ENCODE measurements around the gene B3GNT2.

Gene B3GNT2

DNA sequence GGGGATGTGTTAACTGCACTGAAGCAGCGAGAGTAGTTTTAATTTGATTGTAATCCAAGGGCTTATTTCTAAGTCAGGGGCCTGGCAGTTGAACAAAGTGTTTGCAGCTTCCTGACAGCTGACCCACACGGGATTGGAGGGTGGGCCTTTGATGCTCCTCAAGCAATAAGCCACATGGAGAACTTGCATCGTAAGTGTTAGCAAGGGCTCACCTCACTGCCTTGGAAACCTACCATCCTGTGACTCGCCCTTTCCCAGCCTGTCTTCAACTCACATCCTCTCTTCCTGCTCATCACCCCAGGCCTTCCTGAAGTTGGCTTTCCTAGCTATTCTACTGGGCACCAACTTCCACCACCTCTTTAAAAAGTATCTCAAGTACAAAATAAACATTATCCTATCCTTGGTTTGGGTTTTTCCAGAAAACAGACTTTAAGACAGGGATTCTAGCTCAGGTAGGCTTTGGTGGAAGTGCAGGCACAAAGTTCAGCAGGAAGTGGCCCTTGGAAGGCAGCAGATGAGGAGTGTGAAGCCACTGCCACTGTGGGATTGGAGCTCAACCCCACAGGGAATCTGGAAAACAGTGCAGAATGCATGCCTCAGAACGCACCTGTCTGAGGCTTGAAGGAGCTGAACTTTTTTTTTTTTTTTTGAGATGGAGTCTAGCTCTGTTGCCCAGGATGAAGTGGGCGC is 31.6 kb downstream of the B3GNT2 start:
- H3K36me3 ChIP-seq (replicated peaks in 1 of 2; ENCODE audit: control insufficient read depth in 2 of 2, insufficient read depth in 2 of 2, low read length in 2 of 2) = peaks cover 10 to 11% of the 10 kb centered on the region in 2 donors
- no peaks in the 10 kb centered on the region for H3K27me3 ChIP-seq (ENCODE audit: control insufficient read depth in 3 of 3, insufficient read depth in 3 of 3, low read depth in 1 of 3, low read length in 3 of 3)
- no peak overlapping the region for H3K14ac ChIP-seq (ENCODE audit: low read length)
- no peak overlapping the region for H4K91ac ChIP-seq (ENCODE audit: low read depth, low read length, poor library complexity)
- no peak overlapping the region for H2BK5ac ChIP-seq (ENCODE audit: low read length)
- no peak overlapping the region for H3K23ac ChIP-seq (ENCODE audit: low read depth, low read length, poor library complexity)
- no peak overlapping the region for H3K27ac ChIP-seq (replicated peaks; ENCODE audit: low read length)
- H4K8ac ChIP-seq (ENCODE audit: low read depth, low read length) = no peak overlapping the region
- no peak for DNase-seq (ENCODE audit: low spot score)
- no CpG with 5 or more reads among the region's 6 CpGs for WGBS, 2 donors (ENCODE audit: extremely low coverage in 2 of 2, insufficient read length in 2 of 2, insufficient replicate concordance in 1 of 2)
- H2AFZ ChIP-seq (ENCODE audit: low read length) = no peak overlapping the region
- H3K18ac ChIP-seq (ENCODE audit: low read length) = no peak overlapping the region
- H3K4me3 ChIP-seq (ENCODE audit: low read length in 2 of 2) = no peak overlapping the region
- H2BK120ac ChIP-seq (ENCODE audit: low read depth, low read length) = no peak overlapping the region
- H3K79me1 ChIP-seq (ENCODE audit: low read depth, low read length) = peaks cover 3% of the 10 kb centered on the region
- H2BK12ac ChIP-seq (ENCODE audit: low read length) = no peak overlapping the region
- peaks cover 0 to 2% of the 10 kb centered on the region in 2 donors for H3K9me3 ChIP-seq (replicated peaks in 1 of 2; ENCODE audit: control insufficient read depth in 2 of 2, insufficient read depth in 1 of 2, low read depth in 1 of 2, low read length in 2 of 2)
- peaks cover 0 to 7% of the 10 kb centered on the region in 2 donors for H3K4me1 ChIP-seq (ENCODE audit: control insufficient read depth in 2 of 2, insufficient read depth in 1 of 2, low read depth in 1 of 2, low read length in 2 of 2)
- no peak overlapping the region for H3K4me2 ChIP-seq (ENCODE audit: insufficient read depth, low read length, poor library complexity, severe bottlenecking)
- no peak overlapping the region for H2BK15ac ChIP-seq (ENCODE audit: low read length)
- H3K4ac ChIP-seq (ENCODE audit: low read length) = no peak overlapping the region
- no peak overlapping the region for H2AK5ac ChIP-seq (ENCODE audit: low read depth, low read length)
- no peak overlapping the region for H3K9ac ChIP-seq (ENCODE audit: low read depth, low read length, poor library complexity)

DNA sequence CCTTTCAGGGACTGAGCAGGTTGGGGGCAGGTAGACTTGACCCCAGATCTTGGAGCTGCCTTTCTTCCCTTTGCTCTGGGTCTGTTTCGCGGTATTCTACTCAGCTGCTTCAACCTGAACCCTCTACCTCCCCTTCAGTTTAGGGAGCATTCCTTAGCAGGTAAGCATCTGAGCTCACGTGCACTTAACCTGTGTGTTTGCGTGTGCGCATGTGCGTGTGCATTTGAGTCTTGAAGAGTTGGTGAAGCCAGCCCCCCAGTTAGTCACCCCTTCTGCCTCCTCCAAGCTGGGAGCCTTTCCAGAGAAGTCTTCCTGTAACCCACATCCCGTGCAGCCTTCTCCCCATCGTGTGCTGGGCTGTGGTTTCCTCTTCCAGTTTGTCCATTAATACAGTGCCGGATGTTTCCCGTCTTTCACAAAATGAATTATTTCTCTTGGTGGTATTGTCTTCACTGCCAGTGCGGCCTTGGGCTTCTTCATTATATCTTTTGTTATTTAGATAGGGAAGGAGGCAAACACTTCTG is 33.2 kb downstream of the B3GNT2 start:
- Histone ChIP-seq H2BK12ac (ENCODE audit: low read length) (no peak overlapping the region), H2BK15ac (ENCODE audit: low read length) (no peak overlapping the region), H3K18ac (ENCODE audit: low read length) (no peak overlapping the region), H3K23ac (ENCODE audit: low read depth, low read length, poor library complexity) (no peak overlapping the region), H3K9ac (ENCODE audit: low read depth, low read length, poor library complexity) (no peak overlapping the region), H3K4me2 (ENCODE audit: insufficient read depth, low read length, poor library complexity, severe bottlenecking) (no peak overlapping the region), H3K9me3 (replicated peaks in 1 of 2; ENCODE audit: control insufficient read depth in 2 of 2, insufficient read depth in 1 of 2, low read depth in 1 of 2, low read length in 2 of 2) (peaks cover 0 to 2% of the 10 kb centered on the region in 2 donors), H3K4me3 (ENCODE audit: low read length in 2 of 2) (no peak overlapping the region), H2AFZ (ENCODE audit: low read length) (no peak overlapping the region), H3K14ac (ENCODE audit: low read length) (no peak overlapping the region), H2BK5ac (ENCODE audit: low read length) (no peak overlapping the region), H3K79me1 (ENCODE audit: low read depth, low read length) (peaks cover 3% of the 10 kb centered on the region), H2AK5ac (ENCODE audit: low read depth, low read length) (no peak overlapping the region), H2BK120ac (ENCODE audit: low read depth, low read length) (no peak overlapping the region), H3K27ac (replicated peaks; ENCODE audit: low read length) (no peak overlapping the region), H3K4ac (ENCODE audit: low read length) (no peak overlapping the region), H3K4me1 (ENCODE audit: control insufficient read depth in 2 of 2, insufficient read depth in 1 of 2, low read depth in 1 of 2, low read length in 2 of 2) (peaks cover 0 to 7% of the 10 kb centered on the region in 2 donors), H3K36me3 (replicated peaks in 1 of 2; ENCODE audit: control insufficient read depth in 2 of 2, insufficient read depth in 2 of 2, low read length in 2 of 2) (peaks cover 5% of the 10 kb centered on the region in 2 donors), H4K8ac (ENCODE audit: low read depth, low read length) (no peak overlapping the region), H3K27me3 (ENCODE audit: control insufficient read depth in 3 of 3, insufficient read depth in 3 of 3, low read depth in 1 of 3, low read length in 3 of 3) (no peaks in the 10 kb centered on the region), H4K91ac (ENCODE audit: low read depth, low read length, poor library complexity) (peak overlapping the region; percentile 49)
- DNase-seq (ENCODE audit: low spot score) = no peak
- no CpG with 5 or more reads among the region's 11 CpGs for WGBS, 2 donors (ENCODE audit: extremely low coverage in 2 of 2, insufficient read length in 2 of 2, insufficient replicate concordance in 1 of 2)

DNA sequence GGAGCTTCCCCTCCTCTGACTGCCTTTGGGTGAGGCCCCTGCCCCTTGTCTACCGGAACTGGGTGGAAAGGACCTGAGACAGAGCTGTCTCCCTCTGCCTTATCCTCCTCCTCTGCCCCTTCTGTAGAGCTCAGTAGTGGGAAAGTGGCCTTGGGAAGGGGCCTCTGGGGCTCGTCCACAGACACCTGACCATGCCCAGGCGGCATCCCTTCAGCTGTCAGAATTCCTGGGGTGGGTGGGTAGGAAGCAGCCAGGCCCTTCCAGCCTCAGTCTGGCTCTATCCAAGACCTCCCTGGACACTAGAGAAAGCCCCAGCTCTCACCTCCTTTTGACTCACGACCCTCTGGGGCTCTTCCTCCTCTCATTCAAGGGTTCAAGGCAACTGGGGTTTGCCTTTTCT is 35.6 kb downstream of the B3GNT2 start:
- no peak for DNase-seq (ENCODE audit: low spot score)
- H2BK15ac ChIP-seq (ENCODE audit: low read length) = no peak overlapping the region
- peaks cover 3% of the 10 kb centered on the region for H3K79me1 ChIP-seq (ENCODE audit: low read depth, low read length)
- no peak overlapping the region for H2BK12ac ChIP-seq (ENCODE audit: low read length)
- H2BK5ac ChIP-seq (ENCODE audit: low read length) = no peak overlapping the region
- peaks cover 0 to 6% of the 10 kb centered on the region in 2 donors for H3K4me1 ChIP-seq (ENCODE audit: control insufficient read depth in 2 of 2, insufficient read depth in 1 of 2, low read depth in 1 of 2, low read length in 2 of 2)
- H4K8ac ChIP-seq (ENCODE audit: low read depth, low read length) = no peak overlapping the region
- H3K27ac ChIP-seq (replicated peaks; ENCODE audit: low read length) = no peak overlapping the region
- peak overlapping the region; percentile 42 for H2AK5ac ChIP-seq (ENCODE audit: low read depth, low read length)
- H4K91ac ChIP-seq (ENCODE audit: low read depth, low read length, poor library complexity) = peak overlapping the region; percentile 23
- peak overlapping the region; percentile 62 for H3K23ac ChIP-seq (ENCODE audit: low read depth, low read length, poor library complexity)
- H3K9me3 ChIP-seq (replicated peaks in 1 of 2; ENCODE audit: control insufficient read depth in 2 of 2, insufficient read depth in 1 of 2, low read depth in 1 of 2, low read length in 2 of 2) = no peaks in the 10 kb centered on the region
- H3K27me3 ChIP-seq (ENCODE audit: control insufficient read depth in 3 of 3, insufficient read depth in 3 of 3, low read depth in 1 of 3, low read length in 3 of 3) = no peaks in the 10 kb centered on the region
- no peak overlapping the region for H3K4me3 ChIP-seq (ENCODE audit: low read length in 2 of 2)
- H3K4ac ChIP-seq (ENCODE audit: low read length) = no peak overlapping the region
- no peak overlapping the region for H3K14ac ChIP-seq (ENCODE audit: low read length)
- no peaks in the 10 kb centered on the region for H3K36me3 ChIP-seq (replicated peaks in 1 of 2; ENCODE audit: control insufficient read depth in 2 of 2, insufficient read depth in 2 of 2, low read length in 2 of 2)
- WGBS, 2 donors (ENCODE audit: extremely low coverage in 2 of 2, insufficient read length in 2 of 2, insufficient replicate concordance in 1 of 2) = no CpG with 5 or more reads among the region's 4 CpGs
- no peak overlapping the region for H2BK120ac ChIP-seq (ENCODE audit: low read depth, low read length)
- peak overlapping the region; percentile 48 for H3K18ac ChIP-seq (ENCODE audit: low read length)
- H2AFZ ChIP-seq (ENCODE audit: low read length) = no peak overlapping the region
- H3K4me2 ChIP-seq (ENCODE audit: insufficient read depth, low read length, poor library complexity, severe bottlenecking) = no peak overlapping the region
- no peak overlapping the region for H3K9ac ChIP-seq (ENCODE audit: low read depth, low read length, poor library complexity)

DNA sequence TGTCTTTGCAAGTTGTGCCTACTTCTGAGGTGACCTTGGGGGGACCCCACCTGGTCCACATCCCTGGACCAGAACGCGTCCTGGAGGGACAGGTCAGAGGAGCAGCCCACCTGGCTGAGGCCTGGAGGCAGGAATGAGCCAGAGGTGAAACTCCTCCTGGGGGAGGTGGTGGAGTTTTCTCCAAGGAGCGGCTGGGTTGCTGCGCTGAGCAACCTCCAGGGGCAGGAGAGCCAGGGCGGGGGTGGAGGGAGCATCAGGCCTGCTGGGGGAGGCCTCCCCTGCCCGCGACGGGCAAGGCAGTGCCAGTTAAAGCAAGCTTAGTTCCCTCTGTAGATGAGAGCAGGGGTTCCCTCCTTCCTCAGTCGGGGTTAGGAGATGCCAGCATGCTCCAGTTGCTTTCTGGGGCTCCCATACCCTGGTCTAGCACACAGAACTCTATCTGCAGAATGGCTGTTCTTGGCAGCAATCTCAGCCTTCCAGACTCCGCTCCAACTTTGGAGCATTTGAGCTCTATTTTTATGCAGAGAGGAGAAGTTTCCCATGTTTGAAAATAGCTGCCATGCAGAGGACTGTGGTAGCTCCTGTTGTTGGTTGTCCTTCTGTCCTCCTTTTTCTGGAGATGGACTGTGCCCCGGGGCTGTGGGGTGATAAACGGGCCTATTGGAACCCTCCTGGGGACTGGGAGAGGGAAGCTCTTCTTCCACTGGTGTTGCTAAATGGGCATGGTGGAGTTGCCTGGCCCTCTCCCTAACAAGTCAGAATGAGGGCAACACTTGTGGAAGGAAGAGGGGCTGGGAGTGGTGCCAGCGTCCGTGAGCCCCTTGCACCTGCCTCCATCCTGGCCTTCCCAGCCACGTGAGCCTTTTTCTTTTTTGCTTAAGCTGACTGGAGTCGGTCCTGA is 39.1 kb downstream of the B3GNT2 start:
- H2BK120ac ChIP-seq (ENCODE audit: low read depth, low read length) = no peak overlapping the region
- no peak overlapping the region for H3K4ac ChIP-seq (ENCODE audit: low read length)
- H2BK5ac ChIP-seq (ENCODE audit: low read length) = no peak overlapping the region
- H2AK5ac ChIP-seq (ENCODE audit: low read depth, low read length) = no peak overlapping the region
- H3K79me1 ChIP-seq (ENCODE audit: low read depth, low read length) = peaks cover 3% of the 10 kb centered on the region
- no peak overlapping the region for H2BK12ac ChIP-seq (ENCODE audit: low read length)
- no peak for DNase-seq (ENCODE audit: low spot score)
- no peak overlapping the region for H3K4me3 ChIP-seq (ENCODE audit: low read length in 2 of 2)
- H3K9ac ChIP-seq (ENCODE audit: low read depth, low read length, poor library complexity) = no peak overlapping the region
- H3K23ac ChIP-seq (ENCODE audit: low read depth, low read length, poor library complexity) = no peak overlapping the region
- no peak overlapping the region for H3K4me2 ChIP-seq (ENCODE audit: insufficient read depth, low read length, poor library complexity, severe bottlenecking)
- no CpG with 5 or more reads among the region's 16 CpGs for WGBS, 2 donors (ENCODE audit: extremely low coverage in 2 of 2, insufficient read length in 2 of 2, insufficient replicate concordance in 1 of 2)
- H3K36me3 ChIP-seq (replicated peaks in 1 of 2; ENCODE audit: control insufficient read depth in 2 of 2, insufficient read depth in 2 of 2, low read length in 2 of 2) = no peaks in the 10 kb centered on the region
- no peak overlapping the region for H3K18ac ChIP-seq (ENCODE audit: low read length)
- peaks cover 0 to 6% of the 10 kb centered on the region in 2 donors for H3K4me1 ChIP-seq (ENCODE audit: control insufficient read depth in 2 of 2, insufficient read depth in 1 of 2, low read depth in 1 of 2, low read length in 2 of 2)
- H2AFZ ChIP-seq (ENCODE audit: low read length) = no peak overlapping the region
- H3K27me3 ChIP-seq (ENCODE audit: control insufficient read depth in 3 of 3, insufficient read depth in 3 of 3, low read depth in 1 of 3, low read length in 3 of 3) = no peaks in the 10 kb centered on the region
- no peak overlapping the region for H2BK15ac ChIP-seq (ENCODE audit: low read length)
- H4K91ac ChIP-seq (ENCODE audit: low read depth, low read length, poor library complexity) = no peak overlapping the region
- H3K27ac ChIP-seq (replicated peaks; ENCODE audit: low read length) = no peak overlapping the region
- H3K9me3 ChIP-seq (replicated peaks in 1 of 2; ENCODE audit: control insufficient read depth in 2 of 2, insufficient read depth in 1 of 2, low read depth in 1 of 2, low read length in 2 of 2) = no peaks in the 10 kb centered on the region
- H3K14ac ChIP-seq (ENCODE audit: low read length) = no peak overlapping the region
- no peak overlapping the region for H4K8ac ChIP-seq (ENCODE audit: low read depth, low read length)
